ENCODE data around the gene CTNNA1.
"Not testable (repeated sequence)": the region's sequence is repeated elsewhere in the genome, so short reads cannot be mapped to it uniquely, and the experiment has no call there.

CTNNA1 gene

DNA sequence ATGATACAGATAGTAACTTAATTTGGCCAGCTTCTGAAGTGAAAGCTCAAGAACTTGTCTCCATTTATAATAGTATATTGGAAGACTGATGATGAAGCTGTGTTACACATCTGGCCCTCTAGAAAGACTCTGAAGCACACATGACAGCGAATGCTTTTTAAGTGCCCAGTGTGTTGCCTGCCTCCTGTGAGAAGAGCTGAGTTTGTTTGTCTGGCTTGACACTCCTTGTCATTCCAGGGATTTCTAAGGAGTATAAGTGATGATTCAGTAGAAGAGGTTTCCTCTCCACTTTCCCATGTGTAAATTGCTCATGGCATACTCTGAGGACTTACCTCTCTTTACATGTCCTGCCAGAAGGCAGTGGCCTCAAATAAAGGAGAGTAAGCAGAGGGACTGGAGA, 152.3 kb downstream of the CTNNA1 start:
- DNase-seq, result no peak

DNA sequence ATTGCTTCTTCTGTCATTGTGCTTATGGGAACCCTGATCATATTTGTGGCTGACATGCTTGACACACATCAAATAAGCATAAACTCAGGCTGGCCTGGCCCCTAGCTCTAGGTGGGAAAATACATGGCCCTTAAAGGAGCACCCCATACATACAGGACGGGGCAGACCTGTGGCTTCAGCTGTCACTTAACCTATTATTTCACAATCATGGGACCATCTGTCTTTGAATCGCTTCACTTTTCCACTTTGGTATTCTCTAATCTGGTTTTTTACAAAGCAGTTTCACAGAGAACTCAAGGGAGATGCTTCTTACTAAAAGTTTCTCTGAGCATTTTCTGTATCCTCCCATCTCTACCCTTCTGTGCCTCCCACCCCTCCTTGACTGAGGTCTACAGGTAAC, 156.5 kb downstream of the CTNNA1 start:
- DNase-seq, result no peak

DNA sequence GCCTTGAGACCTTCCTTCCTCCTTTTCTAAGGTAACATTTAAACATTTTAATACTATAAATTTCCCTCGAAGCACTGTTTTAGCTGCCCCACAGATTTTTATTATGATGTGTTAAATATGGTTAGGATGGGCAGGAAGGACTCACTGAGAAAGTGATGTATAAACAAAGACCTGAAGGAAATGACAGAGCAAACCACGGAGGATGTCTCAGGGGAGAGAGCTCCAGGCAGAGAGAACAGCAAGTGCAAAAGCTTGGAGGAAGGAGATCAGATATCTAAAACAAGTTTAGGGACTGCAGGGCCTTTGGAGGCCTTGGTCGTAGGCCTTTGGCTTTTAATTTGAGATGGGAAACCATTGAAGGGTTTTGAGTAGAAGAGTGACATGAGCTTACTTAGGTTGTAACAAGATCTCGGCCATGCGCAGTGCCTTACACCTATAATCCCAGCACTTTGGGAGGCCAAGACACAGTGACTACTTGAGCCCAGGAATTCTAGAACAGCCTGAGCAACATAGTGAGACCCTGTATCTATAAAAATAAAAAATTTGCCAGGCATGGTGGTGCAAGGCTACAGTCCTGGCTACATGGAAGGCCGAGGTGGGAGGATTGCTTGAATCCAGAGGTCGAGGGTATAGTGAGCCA, 157.4 kb downstream of the CTNNA1 start:
- DNase-seq, result no peak

DNA sequence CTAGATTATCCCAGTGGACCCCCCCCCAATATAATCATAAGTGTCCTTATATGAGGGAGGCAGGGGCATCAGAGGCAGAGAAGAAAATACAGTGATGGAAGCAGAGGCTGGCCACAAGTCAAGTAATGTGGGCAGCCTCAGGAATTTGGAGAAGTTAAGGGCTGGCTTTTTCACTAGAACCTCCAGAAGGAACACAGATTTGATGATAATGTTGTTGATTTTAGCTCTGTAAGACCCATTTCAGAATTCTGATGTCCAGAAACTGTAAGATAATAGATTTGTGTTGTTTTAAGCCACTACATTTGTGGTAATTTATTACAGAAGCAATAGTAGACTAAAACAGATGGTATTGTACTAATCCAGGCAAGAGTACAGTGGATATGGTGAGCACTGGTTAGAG, 158.2 kb downstream of the CTNNA1 start:
- DNase-seq, result no peak

DNA sequence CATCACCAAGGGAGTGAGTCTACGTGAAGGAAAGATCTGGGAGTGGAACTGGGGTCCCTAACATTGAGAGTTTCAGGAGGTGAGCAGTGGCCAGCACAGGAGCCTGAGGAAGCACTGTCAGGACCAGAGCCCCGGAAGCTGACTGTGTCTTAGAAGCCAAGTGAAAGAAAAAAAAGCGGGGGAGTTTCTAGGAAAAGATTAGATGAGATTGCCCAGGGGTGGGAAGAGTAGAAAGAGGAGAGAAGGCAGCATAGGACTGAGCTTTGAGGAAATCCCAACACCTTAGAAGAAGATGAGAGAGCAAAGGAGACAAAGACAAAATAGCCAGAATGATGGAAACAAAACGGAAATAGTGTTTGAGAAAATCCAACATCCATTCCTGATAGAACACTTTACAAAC, 158.9 kb downstream of the CTNNA1 start:
- DNase-seq, result no peak

DNA sequence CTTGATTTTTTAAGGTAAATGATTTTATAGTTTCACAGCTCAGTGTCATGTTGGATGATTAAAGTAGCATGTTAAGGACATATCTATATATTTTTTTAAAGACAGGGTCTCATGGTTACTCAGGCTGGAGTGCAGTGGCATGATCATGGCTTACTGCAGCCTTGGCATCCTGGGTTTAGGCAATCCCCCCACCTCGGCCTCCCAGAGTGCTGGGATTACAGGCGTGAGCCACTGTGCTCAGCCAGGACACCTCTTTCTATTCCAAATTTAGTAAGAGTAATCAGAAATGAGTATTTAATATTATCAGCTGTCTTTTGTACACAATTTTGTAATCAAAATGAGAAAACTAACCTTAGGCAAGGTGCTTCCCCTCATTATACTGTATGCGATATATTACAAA, 160.5 kb downstream of the CTNNA1 start:
- no peak for DNase-seq

DNA sequence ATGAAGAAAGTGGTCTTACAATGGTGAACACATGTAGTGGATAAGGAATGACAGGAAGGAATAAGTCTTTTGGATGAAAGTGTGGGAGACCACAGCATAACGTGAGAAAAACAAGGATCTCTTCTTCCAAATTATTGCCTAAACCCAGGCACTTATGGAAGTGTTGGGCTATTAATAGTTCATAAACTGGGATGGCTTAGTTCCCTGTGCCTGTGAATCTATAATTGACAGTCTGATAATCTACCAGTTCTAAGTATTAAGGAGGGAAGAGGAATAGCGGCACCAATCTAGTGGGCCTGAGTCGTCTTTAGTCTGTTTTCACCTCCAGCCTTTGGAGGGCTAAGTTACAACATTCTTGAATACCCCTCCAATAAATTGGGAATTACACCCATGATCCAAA, 161.1 kb downstream of the CTNNA1 start:
- no peak for DNase-seq

DNA sequence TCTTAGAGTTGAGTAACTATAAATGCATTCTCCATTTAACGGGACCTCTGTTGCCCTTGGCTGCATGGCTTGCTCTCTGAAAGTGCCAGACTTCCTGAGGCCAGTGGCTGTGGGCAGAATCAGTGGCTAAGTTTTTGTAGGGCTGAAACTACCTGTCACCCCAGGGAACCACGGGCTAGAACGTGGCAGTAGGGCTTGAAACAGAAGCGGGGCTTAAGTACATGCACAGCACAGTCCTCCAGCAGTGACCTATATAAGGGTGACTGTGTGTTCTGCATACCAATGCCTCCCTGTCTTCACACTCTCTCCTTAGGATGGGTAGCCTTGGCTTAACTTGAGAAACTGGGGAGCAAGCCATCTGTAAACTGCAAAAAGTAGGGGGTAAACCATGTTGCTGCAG, 165.5 kb downstream of the CTNNA1 start:
- DNase-seq, result no peak

DNA sequence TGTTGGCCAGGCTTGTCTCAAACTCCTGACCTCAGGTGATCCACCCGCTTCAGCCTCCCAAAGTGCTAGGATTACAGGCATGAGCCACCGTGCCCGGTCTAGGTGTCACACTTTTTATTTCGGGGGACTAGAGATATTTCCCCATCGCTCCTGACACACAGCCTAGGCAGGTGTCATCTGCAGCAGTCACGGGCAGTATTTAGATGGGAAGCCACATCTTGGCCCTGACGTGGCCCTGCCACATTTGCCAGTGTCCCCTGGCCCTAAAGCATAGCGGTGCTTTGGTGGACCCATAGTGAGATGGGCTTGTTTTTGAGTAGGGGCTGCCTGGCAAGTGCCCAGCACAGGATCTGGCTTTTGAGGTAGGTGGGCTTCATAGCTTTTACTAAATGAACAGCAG, 167.0 kb downstream of the CTNNA1 start:
- no peak for DNase-seq

DNA sequence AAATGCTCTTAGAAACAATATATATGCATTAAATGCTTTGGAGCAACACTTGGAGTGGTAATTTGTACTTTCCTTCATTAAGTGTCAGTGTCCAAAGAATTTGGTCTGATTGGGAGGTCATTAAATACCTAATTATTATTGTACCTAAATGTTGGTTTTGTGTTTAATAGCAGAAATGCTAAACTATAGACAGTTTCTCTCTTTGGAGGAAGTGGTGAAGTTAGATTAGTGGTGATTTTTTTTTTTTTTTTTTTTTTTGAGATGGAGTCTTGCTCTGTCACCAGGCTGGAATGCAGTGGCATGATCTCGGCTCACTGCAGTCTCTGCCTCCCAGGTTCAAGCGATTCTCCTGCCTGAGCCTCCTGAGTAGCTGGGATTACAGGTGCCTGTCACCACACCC, 168.1 kb downstream of the CTNNA1 start:
- not testable (repeated sequence) for DNase-seq

DNA sequence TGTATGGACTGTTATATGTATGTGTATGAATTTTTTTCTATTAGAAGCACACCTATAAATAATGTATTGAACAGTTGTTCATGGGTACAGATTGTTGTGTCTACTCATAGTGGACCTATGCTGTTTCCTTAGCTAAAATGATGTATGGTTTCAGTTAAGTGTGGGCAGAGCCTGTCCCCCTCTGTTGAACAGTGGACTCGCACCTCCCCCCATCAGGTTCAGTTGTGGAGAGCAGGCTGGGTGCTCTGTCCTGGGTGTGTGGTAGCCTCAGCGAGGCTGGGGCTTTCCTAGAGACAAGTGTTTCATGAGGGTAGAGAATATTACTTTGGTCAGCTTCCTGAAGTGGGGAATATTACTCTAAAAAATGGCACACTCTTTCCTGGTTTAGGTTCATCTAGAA, 169.3 kb downstream of the CTNNA1 start:
- no peak for DNase-seq

DNA sequence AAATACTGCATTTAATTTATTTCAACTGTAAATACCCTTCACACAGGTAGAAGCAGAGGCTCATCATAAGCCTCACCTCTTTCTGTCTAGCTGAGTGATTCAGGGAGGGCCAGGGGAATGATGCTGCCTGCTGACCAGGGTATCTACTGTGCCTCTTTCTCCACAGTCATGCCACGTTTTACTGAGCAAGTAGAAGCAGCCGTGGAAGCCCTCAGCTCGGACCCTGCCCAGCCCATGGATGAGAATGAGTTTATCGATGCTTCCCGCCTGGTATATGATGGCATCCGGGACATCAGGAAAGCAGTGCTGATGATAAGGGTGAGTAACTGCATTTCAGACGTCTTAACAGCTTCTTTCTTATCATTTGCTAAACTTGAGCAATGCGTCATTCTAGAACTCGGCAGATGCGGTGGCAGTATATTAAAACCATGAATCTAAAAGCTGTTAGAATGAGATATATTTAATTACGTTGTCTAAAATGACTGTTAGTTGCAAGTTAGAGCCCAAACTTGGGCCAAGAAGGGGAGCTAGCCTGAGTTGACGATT, 171.9 kb downstream of the CTNNA1 start:
- DNase-seq, result no peak

DNA sequence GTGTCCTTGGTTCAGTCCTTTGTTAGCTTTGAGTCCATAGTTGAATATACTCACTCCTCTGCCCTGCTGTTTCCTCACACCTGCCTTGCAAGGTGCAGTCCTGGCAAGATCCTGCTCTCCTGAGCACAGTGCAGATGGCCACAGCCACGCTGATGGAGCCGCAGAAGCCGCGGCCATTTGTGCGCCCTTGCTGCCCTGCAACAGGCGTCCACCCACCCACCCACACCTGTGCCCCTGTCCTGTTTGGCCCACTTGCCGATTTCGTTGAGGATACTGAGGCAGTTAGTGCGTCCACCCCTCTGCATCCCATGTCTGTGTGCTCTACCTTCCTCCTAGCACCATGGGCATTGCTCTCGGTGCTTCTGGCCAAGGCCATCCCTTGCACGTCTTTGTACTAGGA, 173.0 kb downstream of the CTNNA1 start:
- DNase-seq, result no peak

DNA sequence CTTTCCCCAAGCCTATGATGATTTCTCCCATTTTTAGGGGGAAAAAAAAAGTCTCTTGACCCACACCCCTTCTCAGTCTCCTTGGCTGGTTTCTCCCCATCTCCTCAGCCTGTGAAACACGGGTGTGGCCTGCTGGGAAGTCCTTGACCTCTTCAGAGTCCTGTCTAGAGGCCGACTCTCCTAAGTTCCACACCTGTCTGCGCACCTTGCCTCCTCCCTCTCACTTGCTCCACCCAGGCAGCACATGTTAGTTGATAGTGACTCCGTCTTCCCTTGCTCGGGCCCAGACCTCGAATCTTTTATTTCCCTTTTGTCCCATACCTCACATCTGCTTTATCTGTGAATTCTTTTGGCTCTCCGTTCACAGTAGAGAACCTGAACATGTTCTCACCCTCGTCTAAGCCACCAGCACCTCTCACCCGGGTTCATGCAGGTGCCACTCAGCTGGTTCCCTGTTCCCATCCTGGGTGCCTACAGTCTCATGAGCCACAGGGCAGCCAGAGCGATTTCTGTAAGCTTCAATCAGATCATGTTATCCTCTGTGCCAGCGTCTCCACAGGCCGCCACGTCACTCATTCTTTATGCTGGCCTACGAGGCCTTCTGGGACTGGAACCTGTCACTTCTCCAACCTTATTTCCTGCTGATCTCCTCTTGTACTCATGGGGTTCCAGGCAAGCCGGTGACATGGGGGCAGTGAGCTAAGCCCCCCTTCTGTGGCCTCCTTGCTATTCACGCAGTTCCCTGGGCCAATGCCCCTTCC, 173.6 kb downstream of the CTNNA1 start:
- no peak for DNase-seq

DNA sequence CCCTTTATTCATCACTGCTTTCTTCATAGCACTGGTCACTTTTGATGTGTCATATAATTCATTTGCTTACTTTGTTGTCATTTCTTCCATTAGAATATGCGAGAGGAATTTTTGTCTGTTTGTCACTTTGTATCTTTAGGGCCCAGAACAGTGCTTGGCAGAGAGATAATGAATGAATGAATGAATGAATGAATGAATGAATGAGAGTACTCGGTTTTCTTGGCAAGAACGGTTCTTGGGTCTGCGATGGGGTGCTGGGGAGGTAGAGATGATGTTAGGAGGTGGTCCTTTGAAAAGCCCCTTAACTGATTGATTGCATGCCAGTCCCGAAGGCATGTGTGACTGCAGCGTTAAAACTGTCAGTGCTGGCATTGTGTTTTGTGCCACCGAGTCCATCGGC, 174.3 kb downstream of the CTNNA1 start:
- DNase-seq, result no peak

DNA sequence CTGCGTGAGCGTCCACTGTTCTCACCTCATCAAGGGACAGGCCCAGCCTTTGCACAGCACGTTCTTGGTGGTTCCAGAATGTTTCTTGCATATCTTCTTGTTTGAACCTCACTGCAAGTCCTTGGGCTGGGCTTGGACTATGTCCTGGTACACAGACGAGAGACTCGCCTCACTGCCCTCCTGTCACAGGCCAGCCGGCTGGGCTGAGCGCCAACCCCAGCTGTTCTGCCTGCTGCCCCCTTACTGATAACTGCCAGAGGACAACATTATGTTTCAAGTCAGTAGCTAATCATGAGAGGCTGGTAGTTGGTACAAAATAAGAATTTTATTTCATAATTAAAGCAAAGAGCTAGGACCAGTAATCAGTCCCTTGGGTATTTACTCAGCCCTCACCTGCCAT, 174.8 kb downstream of the CTNNA1 start:
- peak; percentile 84 to 88 for DNase-seq

DNA sequence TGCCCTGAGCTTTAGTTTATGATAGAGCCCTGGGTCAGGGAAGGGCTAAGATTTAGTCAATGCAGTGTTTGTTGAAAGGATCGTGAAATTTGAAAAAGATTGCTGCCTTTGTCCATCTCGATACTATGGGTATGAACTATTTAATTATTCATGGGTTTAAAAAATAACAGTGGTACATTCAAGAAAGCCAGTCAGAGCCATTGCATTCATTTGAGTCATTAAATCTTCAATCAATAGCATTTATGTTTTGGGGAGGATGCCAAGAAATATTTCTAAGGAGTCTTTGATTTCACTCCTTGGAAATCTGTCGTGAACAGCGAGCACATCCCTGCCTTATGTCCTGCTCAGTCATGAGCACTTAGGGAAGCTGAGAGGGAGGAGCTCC, 176.3 kb downstream of the CTNNA1 start:
- DNase-seq, result no peak

DNA sequence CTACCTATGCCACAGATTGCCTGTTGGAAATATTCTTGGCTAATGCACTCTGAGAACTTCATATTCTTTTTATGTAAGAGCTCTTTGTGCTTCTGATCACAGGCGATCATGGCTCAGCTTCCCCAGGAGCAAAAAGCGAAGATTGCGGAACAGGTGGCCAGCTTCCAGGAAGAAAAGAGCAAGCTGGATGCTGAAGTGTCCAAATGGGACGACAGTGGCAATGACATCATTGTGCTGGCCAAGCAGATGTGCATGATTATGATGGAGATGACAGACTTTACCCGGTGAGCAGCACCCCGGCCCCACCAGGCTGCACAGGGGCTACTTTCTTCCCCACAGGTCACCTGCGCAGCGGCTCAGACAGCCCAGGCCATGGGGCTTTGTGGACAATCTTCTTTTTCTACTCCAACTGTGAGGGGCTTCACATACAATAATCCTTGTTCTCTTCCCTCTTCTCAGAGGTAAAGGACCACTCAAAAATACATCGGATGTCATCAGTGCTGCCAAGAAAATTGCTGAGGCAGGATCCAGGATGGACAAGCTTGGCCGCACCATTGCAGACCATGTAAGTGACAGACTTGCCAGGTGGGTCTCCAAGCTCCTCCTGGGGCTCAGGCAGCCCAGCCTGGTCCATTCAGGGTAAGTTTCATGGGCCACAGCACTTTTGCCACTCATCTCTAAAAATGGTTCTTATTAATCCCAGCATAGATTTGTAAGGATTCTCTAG, 177.3 kb downstream of the CTNNA1 start:
- DNase-seq, result no peak

DNA sequence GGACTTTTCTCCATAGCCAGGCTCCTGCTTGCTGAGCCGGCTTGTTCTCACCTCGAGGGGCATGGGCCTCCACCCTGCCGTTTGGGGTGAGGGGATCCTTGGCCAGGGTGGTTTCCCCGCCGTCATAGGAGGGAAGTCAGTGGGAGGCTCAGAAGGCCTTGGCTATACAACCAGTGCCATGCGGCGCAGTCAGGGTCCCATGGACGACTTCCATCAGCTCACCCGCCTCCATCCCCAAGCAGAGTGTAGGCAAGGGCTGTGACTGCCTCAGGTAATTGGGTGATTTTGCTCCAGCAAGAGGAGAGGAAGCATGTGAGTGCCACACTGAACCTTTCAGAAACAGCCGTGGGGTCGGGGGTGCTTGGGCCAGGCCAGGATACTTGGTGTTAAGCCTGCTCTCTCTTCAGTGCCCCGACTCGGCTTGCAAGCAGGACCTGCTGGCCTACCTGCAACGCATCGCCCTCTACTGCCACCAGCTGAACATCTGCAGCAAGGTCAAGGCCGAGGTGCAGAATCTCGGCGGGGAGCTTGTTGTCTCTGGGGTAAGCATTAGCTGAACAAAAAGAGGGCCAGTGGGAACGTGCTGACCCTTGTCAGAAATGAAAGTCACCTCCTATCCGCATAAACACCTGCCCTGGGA, 179.1 kb downstream of the CTNNA1 start:
- DNase-seq, result no peak

DNA sequence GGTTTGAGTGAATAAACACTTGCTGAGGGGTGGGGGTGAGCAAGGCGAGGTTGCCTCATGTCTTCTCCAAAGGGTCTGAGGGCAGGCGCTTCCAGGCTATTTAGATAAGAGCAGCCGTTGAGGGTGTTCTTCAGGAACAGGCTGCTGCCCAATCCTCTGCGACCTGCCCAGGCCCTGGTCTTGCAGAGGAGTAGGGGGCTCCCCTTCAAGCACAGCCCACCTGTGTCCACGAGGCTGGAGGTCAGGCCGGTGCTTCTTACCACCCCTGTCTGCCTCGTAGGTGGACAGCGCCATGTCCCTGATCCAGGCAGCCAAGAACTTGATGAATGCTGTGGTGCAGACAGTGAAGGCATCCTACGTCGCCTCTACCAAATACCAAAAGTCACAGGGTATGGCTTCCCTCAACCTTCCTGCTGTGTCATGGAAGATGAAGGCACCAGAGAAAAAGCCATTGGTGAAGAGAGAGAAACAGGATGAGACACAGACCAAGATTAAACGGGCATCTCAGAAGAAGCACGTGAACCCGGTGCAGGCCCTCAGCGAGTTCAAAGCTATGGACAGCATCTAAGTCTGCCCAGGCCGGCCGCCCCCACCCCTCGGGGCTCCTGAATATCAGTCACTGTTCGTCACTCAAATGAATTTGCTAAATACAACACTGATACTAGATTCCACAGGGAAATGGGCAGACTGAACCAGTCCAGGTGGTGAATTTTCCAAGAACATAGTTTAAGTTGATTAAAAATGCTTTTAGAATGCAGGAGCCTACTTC, 180.5 kb downstream of the CTNNA1 start:
- no peak for DNase-seq

DNA sequence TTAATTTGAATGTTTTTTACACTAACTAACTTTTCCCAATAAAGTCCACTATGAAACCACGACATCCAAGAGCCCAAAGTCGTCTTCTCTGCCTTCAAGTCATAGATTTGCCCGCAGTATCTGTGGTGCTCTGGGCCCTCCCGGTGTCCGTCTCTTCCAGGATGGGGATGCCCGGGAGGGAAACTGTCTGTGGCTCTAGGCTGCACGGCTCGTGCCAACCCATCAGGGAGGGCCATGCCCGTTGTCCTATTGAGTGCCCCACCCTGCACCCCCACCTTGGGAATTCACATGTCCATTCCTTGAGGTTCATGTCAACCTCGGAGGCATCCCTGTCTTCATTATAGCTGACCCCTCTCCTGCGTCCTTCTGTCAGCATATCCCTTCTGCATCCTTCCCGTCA, 181.7 kb downstream of the CTNNA1 start:
- DNase-seq, result no peak

DNA sequence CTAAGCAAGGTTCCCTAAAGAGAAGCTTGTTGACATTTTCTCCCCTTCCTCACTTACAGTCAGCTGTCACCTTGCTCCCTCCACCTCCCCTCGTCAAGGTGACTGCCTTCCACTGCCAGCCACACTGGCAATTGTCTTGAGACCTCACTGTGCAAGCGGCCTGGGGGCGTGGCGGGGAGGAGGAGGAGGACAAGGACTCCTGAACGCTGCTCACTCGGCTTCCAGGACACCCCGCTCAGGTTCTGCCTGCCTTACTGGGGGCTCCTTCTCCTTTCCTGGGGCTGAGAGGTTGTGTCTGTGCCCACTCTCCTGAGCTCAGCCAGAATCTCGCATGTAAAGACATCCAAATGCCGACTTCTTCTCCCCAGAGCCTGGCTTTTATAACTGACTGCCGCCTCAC, 182.2 kb downstream of the CTNNA1 start:
- no peak for DNase-seq

All from hippocampal formation (tissue), 2 donors.